NCI-H146 treated with DMSO at 0.1 percent for 48 hours (cell line): ENCODE data around the gene PDE3B.

Experiments used
- DNase-seq: peaks from one replicate; lab custom pipeline; 2025; ENCODE audit not compliant: unreplicated experiment; lab: John Stamatoyannopoulos, UW

The PDE3B gene

DNA sequence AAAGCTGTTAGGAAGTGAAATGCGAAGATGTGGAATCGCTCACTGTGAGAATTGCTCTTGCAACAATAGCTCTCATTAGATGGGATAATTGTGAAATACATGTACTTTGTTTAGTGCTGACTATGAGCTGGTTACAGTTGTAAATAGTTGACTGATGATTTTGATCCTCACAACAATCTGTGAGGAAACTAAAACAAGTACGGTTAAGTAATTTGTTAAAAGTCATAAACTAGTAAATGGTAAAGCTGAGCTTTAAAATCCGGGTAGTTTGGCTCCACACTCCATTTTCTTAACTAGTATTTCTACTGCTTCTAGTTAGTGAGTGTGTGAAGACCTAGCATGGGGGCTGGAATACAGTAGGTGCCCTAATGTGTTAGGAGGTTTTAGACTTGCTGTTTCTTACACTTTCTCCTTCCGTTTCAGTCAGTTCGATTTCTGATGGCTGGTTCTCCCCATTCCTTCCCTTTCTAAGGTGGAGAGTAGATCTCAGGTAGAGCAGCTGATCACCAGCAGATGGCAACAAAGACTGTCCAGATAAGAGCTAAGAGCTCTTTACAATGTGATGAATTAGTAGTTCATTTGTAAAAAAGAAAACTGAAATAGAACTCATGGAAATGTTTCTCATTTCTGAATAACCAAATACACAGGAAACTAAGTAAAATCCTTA lies 264.7 kb downstream of the PDE3B start:
- peak; percentile 2 for DNase-seq

DNA sequence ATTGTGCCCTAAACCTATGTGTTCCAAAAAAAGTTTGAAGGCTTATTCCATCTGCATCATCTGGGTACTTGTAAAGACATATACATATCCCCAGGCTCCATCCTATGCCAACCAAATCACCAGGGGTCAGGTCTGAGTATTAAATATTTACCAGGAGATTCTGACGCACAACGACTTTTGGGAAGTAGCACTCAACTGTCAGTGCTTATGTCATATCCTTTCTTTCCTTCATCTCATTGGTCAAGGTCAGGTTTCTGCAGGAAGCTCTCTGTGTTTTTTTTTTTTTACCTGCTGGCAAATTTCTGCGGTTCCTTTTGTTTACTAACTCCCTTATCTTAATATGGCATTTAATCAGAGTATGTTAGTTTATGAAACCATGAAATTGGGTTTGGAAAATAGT lies 270.9 kb downstream of the PDE3B start:
- no peak for DNase-seq

DNA sequence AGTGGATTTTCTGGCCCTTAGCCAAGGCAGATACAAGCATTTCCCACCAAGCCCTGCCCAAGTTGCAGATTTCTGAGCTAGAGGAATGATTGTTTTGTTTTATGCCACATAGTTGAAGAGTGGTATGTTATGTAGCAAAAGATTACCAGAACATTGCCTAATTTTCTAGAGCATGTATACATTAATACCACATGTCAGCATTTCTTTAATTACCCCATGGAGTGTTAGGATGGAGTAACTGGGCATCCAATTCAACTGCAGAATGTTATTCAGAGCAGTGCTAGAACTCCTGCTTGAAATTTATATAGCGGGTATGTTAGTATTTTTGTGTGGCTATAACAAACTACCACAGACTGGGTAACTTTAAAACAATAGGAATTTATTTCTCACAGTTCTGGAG lies 272.8 kb downstream of the PDE3B start:
- no peak for DNase-seq
